Neutrophil (primary cell): ENCODE measurements around the gene PLA2G12A.

ENCODE experiments used
- H3K27ac ChIP-seq: fragments of 200-600 bp; sonication (generic); 2 replicates; pipeline ENCODE4 v1.5.1; 2016; ENCODE audit warnings: mild to moderate bottlenecking, moderate library complexity
- H3K27me3 ChIP-seq: fragments of 200-600 bp; sonication (generic); 2 replicates; pipeline ENCODE4 v1.6.0; 2016; ENCODE audit warnings: mild to moderate bottlenecking
- H3K36me3 ChIP-seq: fragments of 200-600 bp; sonication (generic); 2 replicates; pipeline ENCODE4 v1.5.1; 2017
- H3K4me1 ChIP-seq, 2 experiments: fragments of 200-600 bp in 1 of 2; sonication (generic) in 1 of 2; 1 replicate in 1 of 2; 2 replicates in 1 of 2; pipeline versions ENCODE4 v1.5.1 to v1.6.1; 2013 to 2016; ENCODE audit warnings: low read depth in 1 of 2, low read length in 1 of 2, mild to moderate bottlenecking in 1 of 2, moderate library complexity in 1 of 2; ENCODE audit not compliant: control insufficient read depth in 1 of 2, insufficient read depth in 1 of 2
- H3K4me3 ChIP-seq, 2 experiments: fragments of 200-600 bp in 1 of 2; sonication (generic) in 1 of 2; 1 replicate in 1 of 2; 2 replicates in 1 of 2; pipeline ENCODE4 v1.5.1; 2013 to 2016; ENCODE audit warnings: low read depth in 1 of 2, low read length in 1 of 2, mild to moderate bottlenecking in 1 of 2, moderate library complexity in 1 of 2
- H3K9me3 ChIP-seq: fragments of 200-600 bp; sonication (generic); 2 replicates; pipeline ENCODE4 v1.5.1; 2016
- CTCF ChIP-seq: fragments of 200-600 bp; sonication (generic); IDR thresholded peaks from 2 replicates; pipeline ENCODE4 v1.5.1; 2016; ENCODE audit warnings: antibody characterized with exemption

Gene PLA2G12A

GRCh38 chr4:109729718-109730618 is at the start of gene PLA2G12A:
Gene PLA2G12A (minus strand): TSS chr4:109730070. CDS start chr4:109729809, 261 bp downstream.
- H3K27ac ChIP-seq: peak within 1 kb of the TSS; percentile 59
- no peak for TF ChIP-seq CTCF
- no peaks in the 10 kb centered on the region for H3K9me3 ChIP-seq
- peaks cover 29% of the 10 kb centered on the region for H3K27me3 ChIP-seq
- H3K4me3 ChIP-seq: peak within 1 kb of the TSS; percentile 76 to 83
- peaks cover 15 to 17% of the 10 kb centered on the region in 2 experiments for H3K4me1 ChIP-seq
- H3K36me3 ChIP-seq: no peaks in the 10 kb centered on the region

- Histone ChIP-seq H3K4me1 (no peaks in the 10 kb centered on the region), H3K27me3 (no peaks in the 10 kb centered on the region)
Observed at GRCh38 chr4:109764789-109765402, 35.0 kb upstream of the PLA2G12A start.

GRCh38 chr4:109764376-109764775 is 34.5 kb upstream of the PLA2G12A start:
- TF ChIP-seq CTCF: no peak
- Histone ChIP-seq H3K4me1 (no peaks in the 10 kb centered on the region), H3K36me3 (no peaks in the 10 kb centered on the region)

More at GRCh38 chr4:109764789-109765402, 35.0 kb upstream of the PLA2G12A start:
- Histone ChIP-seq H3K9me3 (no peaks in the 10 kb centered on the region), H3K4me3 (no peak overlapping the region), H3K27ac (no peak overlapping the region), H3K36me3 (no peaks in the 10 kb centered on the region)
- no peak for TF ChIP-seq CTCF

DNA sequence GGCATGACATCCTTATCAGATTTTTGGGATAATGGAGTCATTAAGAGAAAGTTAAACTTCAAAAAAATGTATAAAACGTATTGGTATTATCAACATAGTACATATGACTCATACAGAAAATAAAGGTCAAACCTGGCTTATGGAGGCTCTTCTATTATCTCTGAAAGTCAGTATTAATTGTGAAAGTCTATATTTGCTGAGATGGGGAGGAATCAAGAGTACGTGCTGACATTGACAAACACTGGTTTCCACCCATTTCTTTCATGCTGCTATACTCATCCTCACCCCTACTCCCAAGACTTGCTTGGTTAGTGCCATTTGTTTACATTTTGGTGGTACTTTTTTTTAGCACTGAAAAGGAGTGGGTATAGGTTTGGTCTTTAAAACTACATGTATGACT is 30.8 kb upstream of the PLA2G12A start:
- no peak for TF ChIP-seq CTCF
- Histone ChIP-seq H3K36me3 (no peaks in the 10 kb centered on the region), H3K27ac (no peak overlapping the region), H3K27me3 (no peaks in the 10 kb centered on the region), H3K4me3 (no peak overlapping the region), H3K4me1 (no peaks in the 10 kb centered on the region), H3K9me3 (no peaks in the 10 kb centered on the region)

More at GRCh38 chr4:109764376-109764775, 34.5 kb upstream of the PLA2G12A start:
- no peaks in the 10 kb centered on the region for H3K27me3 ChIP-seq
- no peaks in the 10 kb centered on the region for H3K9me3 ChIP-seq
- no peak overlapping the region for H3K27ac ChIP-seq
- H3K4me3 ChIP-seq: no peak overlapping the region

DNA sequence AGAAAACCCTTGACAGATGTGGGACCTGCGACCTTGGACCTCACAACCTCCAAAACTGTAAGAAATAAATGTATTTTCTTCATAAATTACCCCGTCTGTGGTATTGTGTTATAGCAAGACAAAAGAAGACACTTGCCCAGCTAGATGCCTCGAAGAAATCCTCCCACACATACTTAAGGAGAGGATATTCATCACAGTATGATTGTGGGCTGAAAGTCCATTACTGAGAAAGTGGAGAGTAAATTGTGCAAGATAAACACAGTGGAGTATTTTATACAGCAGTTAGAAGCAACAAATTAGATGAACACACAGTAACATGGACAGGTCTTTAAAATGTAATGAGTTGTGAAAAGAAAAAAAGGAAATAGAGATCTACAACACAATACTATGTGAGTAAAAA is 25.8 kb upstream of the PLA2G12A start:
- H3K27me3 ChIP-seq: no peaks in the 10 kb centered on the region
- no peak overlapping the region for H3K27ac ChIP-seq
- no peaks in the 10 kb centered on the region for H3K4me1 ChIP-seq
- no peak for TF ChIP-seq CTCF
- H3K4me3 ChIP-seq: no peak overlapping the region
- H3K36me3 ChIP-seq: no peaks in the 10 kb centered on the region
- no peaks in the 10 kb centered on the region for H3K9me3 ChIP-seq
